ENCODE measurements around the gene STPG4.

STPG4 gene

DNA sequence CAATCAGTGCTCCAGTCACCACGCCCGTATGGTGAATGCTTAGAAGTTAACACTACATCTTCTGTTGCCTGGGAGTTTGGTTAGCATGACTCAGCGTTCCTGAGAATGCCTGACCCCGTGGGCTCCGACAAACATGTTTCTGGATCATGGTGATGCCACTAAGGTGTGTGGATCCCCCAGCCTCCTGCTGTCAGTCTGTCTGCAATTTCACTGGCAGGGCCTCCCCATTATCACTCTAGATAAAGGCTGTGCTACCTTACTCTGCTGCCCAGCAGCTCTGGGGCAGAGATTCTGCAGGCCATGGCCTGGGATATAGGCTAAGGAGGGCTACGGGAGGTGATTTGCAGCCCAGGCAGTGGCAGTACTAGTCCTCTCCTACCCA is 66.0 kb downstream of the STPG4 start:
- DNase-seq (ENCODE audit: low read depth, low spot score), result no peak

DNA sequence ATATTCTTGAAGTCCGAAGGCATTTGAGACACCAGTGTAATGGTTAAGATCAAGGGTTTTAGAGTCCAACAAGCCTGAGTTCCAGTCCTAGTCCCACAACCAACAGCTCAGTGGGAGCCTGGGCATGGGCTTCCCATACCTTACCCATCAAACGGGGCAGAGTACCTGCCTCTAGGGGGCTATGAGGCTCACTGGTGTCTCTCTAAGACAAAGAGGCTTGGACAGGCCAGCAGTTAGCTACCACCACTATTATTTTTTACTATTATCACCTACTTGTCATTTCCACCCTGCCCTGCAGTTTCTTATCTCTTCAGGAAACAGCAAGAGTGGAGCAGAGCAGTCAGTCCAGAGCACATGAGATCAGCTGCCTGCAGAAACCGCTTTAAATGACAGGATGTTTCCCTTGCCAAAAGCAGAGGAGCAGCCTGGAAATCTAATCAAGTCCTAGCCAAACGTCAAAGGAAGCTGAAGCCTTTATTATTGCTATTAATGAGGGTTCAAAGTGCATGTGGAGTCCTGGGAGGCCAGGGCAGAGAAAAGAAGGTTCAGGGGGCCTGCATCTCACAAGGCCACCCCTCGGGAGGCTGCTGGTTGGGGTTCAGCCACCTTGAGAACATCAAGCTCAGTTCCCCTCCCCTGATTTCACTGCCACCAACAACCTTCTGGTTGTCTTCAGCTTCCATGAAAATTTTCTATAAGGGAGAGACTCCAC is 66.6 kb downstream of the STPG4 start:
- no peak for DNase-seq (ENCODE audit: low read depth, low spot score)

DNA sequence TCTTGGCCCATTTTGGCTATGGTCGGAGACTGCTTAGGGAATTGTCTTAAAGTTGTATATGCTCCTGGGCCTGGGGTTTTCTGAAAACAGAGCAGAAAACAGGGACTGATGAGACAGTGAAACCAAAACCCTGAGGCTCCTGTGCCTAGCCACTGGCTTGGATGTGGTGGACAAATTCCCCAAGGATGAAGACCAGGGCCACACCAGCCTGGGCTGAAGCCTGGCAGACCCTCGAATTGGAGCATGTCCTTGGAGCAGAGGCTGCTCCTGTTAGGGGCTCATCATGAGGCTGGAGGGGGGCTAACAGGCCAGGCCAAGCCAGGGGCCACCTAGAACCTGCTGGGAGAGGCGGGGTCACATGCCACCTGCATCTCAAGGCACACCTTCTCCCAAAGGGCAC is 68.1 kb downstream of the STPG4 start:
- no peak for DNase-seq (ENCODE audit: low read depth, low spot score)

DNA sequence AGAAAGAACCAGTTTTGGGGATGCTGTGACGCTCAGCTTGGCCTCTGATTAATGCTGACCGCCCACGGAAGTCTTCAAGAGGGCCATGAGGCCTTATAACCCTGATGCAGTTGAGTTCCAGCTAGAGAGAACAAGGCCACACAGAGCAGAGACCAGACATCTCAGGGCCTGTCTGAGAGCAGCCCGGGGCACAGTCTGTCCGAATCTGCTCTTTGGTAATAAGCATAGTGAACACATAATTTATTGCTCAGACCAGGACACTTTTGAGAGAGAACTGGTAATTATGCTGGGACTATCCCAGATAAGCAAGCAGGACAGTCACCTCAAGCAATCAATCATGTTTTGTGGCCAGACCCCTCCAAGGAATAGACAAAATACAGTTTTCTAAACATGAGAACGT is 68.5 kb downstream of the STPG4 start:
- no peak for DNase-seq (ENCODE audit: low read depth, low spot score)

DNA sequence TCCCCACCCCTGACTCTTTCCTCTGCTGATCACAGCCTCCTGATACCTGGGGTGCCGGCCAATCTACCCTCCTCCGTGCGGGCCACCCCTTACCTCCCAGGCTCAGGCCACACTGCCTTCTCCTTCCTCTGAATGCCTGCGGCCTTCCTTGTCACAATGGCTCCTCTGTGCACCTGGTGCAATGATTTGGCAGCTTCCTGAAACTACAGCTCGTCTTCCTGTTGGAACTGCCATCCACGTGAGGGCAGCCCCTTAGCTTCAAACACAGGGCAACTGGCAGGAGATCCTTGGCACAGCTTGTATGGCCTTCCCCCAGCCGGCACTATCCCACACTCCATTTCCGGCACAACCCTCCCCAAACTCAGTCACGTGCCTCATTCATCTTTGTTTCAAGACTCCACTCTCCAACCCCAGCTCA is 69.0 kb downstream of the STPG4 start:
- no peak for DNase-seq (ENCODE audit: low read depth, low spot score)

DNA sequence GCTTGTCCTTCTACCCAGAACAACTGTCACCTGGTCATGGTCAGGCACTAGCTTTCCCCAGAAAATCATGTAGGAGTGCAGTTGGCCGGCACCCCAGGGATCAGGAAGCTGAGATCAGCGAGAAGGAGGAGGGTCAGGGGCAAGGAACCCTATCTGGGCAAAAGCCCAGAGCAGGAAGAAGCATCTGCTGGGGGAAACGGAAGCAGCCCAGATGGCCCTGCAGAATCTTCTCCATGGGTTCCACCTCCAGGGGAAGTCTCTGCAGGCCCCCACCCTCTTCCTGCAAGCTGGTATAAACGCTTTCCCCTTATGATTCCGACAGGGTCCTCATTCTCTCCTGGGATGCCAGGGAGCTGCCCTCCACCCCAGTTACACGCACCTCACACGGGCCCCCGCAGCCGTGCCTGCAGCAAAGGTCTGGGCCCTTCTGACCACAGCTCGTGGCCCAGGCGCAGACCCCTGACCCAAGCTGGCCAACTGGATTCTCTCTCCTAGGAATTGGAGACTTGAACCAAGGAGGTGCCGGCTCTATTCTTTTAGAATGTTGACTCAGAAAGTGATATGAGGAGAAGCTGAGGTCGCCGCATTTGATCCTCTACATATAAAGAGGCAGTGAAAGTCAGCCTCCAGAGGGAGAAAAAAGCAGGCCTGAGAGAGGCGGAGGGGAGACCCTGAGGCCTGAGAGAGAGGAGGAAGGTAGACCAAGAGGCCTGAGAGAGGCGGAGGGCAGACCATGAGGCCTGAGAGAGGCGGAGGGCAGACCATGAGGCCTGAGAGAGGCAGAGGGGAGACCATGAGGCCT is 71.0 kb downstream of the STPG4 start:
- no peak for DNase-seq (ENCODE audit: low read depth, low spot score)

DNA sequence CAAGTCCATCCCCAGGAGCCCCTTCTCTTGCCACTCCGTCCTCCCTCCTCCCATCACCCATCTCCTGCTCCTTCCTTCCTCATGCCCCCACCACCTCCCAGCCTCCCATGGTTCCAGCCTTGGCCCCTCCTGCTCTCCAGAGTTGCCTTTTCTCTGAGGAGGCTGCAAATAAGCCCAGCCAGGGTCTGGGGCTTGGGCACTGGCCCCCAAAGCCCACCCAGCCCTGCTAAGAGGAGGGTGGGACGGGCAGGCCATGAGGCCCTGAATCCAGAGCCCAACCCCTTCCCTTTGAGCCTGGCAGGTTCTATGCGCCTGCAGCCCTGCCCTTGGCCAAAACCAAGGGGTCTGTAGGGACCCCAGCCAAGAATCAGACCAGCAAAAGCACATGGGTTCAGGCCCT is 71.6 kb downstream of the STPG4 start:
- no peak for DNase-seq (ENCODE audit: low read depth, low spot score)

DNA sequence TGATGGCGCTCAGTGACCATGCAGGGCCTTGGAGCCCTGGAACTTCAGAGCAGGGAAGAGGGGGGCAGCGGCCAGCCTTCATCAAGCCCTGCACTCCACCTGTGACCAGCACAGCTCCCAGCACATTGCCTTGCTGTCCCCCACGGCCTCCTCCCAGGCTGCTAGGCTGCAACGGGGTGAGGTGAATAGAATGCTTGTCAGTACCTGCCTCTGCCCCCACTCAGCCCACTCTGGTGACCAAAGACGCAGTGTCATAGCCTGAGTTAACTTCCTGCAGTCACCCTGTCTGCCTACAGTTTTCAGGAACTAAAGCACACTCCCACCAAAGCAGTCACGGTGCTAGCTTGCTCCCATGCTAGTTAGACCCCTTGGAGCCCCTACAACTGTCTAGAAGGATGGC is 72.1 kb downstream of the STPG4 start:
- DNase-seq (ENCODE audit: low read depth, low spot score), result no peak

DNA sequence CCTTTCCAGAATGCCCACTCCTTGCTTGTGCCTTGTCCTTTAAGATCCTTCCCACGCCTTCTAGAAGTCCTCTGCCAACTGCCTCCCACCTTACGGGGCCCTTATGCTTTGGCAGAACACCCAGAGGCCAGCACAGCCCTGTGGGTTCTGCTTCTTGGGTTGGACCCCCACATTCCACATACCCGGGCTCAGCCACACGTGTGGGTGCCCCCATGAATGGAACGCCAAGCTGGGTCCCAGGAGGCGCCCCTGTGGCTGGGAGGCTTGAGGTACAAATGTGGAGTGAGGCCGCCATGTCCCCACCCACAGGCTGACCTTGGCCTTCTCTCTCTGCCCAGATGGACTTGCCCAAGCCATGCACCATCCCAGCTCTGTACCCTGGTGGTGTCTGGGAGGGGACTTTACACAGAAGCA is 74.2 kb downstream of the STPG4 start:
- DNase-seq (ENCODE audit: low read depth, low spot score), result no peak

DNA sequence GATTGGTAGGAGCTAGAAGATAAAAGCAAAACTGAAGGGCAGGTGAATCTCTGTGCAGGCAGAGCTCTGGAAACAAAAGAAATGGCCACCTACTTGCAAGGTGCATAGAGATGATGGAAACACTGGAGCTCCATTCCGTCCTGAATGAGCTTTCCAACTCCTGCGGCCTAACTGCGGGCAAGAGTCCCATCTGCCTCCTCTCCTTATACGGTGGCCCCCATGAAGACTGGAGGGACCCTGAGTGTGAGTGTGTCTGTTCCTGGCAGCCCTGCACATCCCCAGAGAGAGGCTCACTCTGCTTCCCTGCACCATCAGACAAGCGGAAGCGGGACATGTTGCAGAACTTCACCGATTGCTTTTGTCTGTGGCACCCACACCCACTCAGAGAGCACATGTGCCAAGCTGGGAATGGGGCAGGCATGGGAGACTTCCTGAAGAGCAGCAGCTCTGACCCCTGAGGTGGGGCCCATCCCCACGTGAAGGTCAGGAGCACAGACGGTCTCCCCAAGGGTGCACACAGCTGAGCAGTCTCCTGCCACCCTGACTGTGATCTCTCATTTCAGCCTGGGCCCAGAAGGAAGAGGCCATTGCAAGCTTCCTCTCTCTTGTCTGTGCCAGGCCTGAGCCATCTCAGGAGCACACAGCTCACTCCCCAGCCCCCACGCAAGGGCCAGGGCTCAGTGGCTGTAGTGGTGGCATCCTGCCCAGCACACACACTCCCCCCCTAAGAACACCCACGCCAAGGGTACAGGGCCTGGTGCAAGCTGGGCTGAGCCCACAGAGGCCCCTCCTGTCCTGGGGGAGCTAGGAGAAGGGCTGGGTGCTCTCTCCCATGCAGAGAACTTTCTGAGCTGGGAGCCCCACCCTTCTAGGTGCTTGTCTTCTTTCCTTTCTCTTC is 75.3 kb downstream of the STPG4 start:
- DNase-seq (ENCODE audit: low read depth, low spot score), result no peak

DNA sequence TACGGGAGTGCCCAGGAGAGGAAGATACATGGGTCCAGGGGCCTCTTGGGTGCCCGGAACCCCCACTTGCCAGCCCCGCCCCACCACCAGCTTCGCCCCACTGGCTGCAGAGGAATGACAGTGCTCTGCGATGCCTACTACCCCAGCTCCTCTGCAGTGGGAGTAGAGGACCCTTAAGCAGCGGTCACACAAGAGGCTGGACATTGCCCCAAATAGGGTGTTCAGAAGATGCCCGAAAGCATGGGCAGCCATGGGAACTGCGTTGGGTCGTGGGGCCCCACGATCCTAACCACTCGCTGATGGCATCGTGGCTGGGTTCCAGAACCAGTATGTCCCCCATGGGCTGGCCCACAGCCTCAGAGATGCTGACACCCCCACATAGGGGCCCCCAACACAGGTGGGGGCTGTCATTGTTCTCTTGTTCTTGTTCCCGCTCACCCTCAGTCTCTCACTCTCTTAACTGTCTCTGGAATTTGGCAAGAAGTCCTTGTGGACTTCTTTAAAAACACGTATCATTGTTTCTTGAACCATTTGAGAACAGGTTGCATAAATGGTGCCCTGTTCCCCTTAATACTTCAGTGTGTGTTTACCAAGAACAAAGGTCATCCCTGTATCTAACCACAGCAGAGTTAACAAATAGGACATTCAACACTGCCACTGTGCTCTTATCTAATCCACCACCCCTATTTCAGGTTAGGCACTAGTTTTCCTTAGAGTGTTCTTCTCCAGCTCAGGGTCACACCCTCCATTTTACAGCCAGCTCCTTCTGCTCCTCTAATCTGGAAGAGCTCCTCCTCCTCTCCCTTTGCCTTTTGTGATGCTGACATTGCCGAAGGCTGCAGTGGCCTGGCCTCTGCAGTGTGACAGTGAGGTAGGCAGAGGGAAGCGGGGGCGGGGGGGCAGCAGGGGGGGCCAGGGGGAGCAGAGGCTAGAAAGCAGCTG is 76.3 kb downstream of the STPG4 start:
- no peak for DNase-seq (ENCODE audit: low read depth, low spot score)

DNA sequence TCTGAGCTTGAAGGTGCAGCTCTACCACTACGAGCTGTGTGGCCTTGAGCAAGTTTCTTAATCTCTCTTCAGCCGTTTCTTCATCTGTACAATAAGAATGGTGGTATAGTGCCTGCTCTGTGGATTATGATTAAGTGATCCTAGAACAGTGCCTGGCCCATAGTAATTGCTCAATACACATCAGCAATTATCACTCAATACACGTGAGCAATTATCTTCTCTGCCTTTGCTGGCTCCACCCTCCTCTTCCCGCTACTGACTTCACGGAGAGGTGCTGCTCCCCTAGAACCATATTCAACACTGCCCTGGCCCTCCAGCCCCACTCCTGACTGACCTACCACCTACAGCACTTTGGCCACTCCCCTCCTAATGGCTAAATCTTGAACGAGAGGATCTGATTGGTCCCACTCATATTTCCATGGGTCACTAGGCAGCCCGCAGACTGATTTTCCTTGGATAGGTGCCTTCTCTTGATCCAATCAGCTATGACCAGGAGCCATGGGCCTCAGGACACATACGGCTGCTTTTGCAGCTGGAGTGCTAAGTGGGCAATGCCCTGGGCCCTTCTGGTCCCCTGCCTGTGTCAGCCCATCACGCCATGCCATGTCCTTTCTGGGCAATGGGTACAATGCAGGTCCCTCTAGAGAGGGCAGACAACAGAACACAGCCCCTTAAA is 77.5 kb downstream of the STPG4 start:
- no peak for DNase-seq (ENCODE audit: low read depth, low spot score)

DNA sequence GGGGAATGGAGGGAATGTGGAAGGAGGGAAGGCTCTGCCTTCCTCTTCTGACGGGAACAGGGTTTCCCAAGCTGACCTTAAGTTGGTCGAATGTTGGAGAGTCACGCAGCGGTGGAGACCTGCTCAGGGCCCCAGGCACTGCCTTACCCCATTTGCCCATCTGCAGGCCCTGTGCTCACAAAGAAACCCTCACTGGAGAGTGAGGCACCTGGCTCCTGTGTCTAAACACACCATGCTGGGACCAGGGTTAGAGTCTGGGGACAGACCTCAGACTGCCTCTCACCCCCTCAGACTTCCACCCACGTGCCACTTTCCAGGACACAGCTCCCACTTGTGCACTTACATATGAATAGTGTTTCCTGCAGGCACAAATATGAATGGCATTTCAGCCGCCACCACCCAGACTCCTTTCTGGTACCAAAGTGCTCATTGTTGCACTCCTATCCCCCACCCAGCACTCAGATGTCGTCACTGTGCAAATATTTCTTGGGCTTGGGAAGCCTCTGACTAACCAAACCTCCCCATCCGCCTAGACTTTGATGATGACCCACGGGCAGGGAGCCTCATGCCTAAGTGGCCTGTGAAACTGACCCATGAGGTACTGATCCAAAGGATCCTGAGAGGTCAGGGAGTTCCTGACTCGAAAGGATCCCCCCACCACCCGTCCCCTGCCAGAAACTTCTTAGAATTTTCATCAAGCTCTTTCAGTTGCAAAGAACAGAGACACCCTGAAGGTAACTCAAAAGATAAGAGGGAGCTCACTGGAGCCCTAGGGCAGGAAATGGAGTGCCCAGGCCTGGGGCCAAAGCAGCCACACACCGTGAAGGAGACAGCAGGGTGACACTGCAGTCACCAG is 78.3 kb downstream of the STPG4 start:
- peak; percentile 62 for DNase-seq (ENCODE audit: low read depth, low spot score)

DNA sequence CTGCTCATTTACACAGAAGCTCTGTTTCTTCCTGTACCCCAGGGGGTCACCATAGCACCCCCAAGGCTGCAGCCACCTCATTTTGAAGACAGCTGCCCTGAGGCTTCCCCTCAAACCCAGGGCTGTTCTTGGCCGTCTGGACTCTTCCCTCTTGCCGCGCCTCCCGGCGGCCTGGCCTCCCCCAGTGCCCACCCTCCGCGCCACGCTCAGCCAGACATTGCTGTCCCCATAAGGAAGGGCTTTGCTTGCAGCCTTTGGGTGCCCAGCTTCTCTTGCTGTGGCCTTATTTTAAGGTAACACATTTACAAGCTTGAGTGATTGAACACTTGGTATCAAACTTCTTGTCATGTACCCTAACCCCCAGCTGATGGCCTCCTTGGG is 79.0 kb downstream of the STPG4 start:
- no peak for DNase-seq (ENCODE audit: low read depth, low spot score)

DNA sequence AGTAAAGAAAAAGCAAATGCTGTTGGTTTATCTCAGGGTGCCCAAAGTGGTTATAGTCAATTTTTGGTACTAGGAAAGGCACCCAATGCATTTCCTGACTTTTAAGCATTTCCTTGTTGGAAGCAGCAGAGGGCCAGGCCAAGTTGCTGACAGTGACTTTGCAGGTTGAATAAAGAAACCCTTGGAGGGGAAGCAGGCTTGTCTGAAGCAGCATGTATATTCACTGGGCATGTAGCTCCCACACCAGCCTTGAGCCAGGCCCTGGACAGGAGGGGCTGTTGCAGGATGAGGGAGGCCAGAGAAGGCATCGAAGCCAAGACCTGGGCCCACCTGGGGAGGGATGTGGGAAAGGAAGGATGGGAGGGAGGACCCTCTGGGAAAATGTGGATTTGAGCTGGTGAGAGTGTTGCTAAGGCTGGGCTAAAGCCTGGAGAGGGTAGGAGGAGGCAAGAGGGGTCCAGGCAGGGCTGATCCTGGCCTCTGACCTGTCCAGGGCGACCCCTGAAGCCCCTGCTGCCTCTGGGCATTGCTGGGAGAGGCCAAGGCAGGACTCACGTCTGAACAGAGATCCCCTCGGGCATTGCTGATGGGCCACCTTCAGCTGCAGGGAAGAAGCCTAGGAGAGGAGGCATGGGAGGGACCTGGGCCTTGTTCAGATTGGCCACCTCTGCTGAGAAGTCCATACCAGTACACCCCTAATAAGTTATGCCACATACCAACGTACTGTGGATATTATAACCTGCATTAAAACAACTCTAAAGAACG is 79.6 kb downstream of the STPG4 start:
- no peak for DNase-seq (ENCODE audit: low read depth, low spot score)

DNA sequence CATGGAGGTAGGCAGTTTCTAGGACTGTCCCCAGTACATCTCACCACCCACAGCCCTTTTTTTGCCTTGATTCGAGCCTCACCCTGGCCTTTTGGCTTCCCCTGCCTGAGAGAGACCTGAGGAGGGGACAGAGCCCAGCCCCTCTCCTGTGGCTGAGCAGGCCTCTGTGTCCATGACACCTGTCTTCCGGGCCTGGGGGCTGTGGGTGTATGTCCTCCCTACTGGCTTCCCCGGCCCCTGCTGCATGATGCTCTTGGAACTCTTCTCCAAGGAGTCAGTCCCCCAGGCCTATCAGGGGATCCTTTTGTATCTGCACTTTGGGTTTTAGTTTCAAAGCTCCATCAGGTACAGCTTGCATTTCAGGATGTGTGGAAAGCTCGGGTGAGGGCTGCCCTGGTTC is 80.4 kb downstream of the STPG4 start:
- DNase-seq (ENCODE audit: low read depth, low spot score), result no peak

DNA sequence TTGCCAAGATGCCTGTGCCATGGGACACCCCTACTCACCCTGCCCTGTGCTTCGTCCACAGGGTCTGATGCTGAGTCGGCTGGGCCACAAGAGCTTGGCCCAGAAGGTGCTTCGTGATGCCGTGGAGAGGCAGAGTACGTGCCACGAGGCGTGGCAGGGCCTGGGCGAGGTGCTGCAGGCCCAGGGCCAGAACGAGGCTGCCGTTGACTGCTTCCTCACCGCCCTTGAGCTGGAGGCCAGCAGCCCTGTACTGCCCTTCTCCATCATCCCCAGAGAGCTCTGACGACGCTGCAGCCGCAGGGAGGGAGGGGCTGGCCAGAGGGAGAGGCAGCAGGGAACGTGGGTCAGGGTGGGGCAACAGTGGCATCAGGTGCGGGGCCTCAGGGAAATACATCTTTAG is 81.5 kb downstream of the STPG4 start:
- no peak for DNase-seq (ENCODE audit: low read depth, low spot score)

DNA sequence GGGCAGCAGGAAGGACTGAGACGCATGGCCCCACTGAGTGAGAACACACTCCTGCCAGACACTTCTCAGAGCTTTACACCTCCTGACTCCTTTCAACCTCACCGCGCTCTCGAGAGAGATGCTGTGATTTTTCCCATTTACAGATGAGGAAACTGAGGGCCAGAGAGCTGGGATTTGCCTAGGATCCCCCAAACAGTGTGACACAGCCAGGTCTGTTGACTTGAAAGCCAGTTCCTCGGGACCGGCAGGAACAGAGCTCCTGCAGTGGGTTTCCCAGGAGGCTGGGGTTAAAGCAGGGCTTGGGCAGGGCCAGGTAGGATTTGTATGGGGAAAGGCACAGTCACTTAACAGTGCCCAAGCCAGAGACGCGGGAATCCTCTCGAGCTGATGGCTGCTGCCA is 81.9 kb downstream of the STPG4 start:
- DNase-seq (ENCODE audit: low read depth, low spot score), result no peak

DNA sequence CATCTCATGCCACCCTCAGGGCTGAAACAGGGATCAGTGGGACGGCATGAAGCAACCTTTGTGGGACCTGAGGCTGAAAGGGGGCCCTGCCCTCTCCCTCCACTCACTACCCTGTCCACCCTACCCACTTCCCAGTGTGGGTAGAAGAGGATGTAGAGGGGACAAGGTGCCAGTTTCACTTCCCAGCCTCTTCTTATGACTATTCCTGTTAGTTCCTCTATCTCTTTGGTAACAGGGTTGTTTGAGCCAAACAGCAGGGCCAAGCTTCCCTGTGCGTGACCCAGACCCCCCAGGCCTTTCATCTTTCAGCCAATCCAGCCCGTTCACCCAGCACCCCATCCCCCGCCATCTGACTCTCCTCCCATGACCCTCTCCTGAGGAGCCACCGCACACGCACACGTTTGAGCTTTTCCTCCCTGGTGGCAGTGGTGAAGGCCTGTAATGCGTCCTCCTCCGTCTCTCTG is 82.3 kb downstream of the STPG4 start:
- DNase-seq (ENCODE audit: low read depth, low spot score), result no peak
